GM23248 (cell line): ENCODE measurements around the gene DCTN4. TPM values are rescaled to one million over a fixed set of nuclear protein-coding genes. Genes with fewer than 3 reads are reported as not detected.

Source experiments
- DNase-seq: peaks from one replicate; pipeline ENCODE4 v3.0.0-alpha.2; 2015
- H2AFZ ChIP-seq: fragments of 200-600 bp; sonication (generic); 2 replicates; pipeline ENCODE4 v1.6.1; 2016; ENCODE audit warnings: antibody characterized with exemption
- H3F3A ChIP-seq: fragments of 200-600 bp; sonication (generic); 2 replicates; pipeline ENCODE4 v1.6.1; 2016; ENCODE audit warnings: mild to moderate bottlenecking, antibody characterized with exemption, mixed run types; ENCODE audit not compliant: insufficient read depth
- H3K27ac ChIP-seq: fragments of 200-600 bp; sonication (generic); 2 replicates; pipeline ENCODE4 v1.5.1; 2016; ENCODE audit warnings: mild to moderate bottlenecking
- H3K27me3 ChIP-seq: fragments of 200-600 bp; sonication (generic); replicated peaks from 2 replicates; pipeline ENCODE4 v1.6.1; 2016; ENCODE audit warnings: mild to moderate bottlenecking; ENCODE audit not compliant: insufficient read depth
- H3K36me3 ChIP-seq: fragments of 200-600 bp; sonication (generic); 2 replicates; pipeline ENCODE4 v1.6.1; 2016; ENCODE audit warnings: low read depth, mild to moderate bottlenecking
- H3K4me1 ChIP-seq: fragments of 200-600 bp; sonication (generic); 2 replicates; pipeline ENCODE4 v1.6.1; 2016; ENCODE audit warnings: mild to moderate bottlenecking; ENCODE audit not compliant: insufficient read depth
- H3K4me2 ChIP-seq: fragments of 200-600 bp; sonication (generic); one replicate; pipeline ENCODE4 v1.6.1; 2016; ENCODE audit warnings: mild to moderate bottlenecking; ENCODE audit not compliant: unreplicated experiment
- H3K4me3 ChIP-seq: fragments of 200-600 bp; sonication (generic); 2 replicates; pipeline ENCODE4 v1.5.1; 2016; ENCODE audit warnings: mild to moderate bottlenecking
- H3K79me2 ChIP-seq: fragments of 200-600 bp; sonication (generic); 2 replicates; pipeline ENCODE4 v1.6.1; 2016; ENCODE audit warnings: mild to moderate bottlenecking; ENCODE audit not compliant: insufficient read depth
- H3K9ac ChIP-seq: fragments of 200-600 bp; sonication (generic); 2 replicates; pipeline ENCODE4 v1.6.1; 2016; ENCODE audit warnings: mild to moderate bottlenecking
- H3K9me2 ChIP-seq: fragments of 200-600 bp; sonication (generic); 2 replicates; pipeline ENCODE4 v1.6.1; 2016; ENCODE audit warnings: mixed run types, mild to moderate bottlenecking, moderate library complexity; ENCODE audit not compliant: insufficient read depth
- H3K9me3 ChIP-seq: fragments of 200-600 bp; sonication (generic); one replicate; pipeline ENCODE4 v1.6.1; 2017; ENCODE audit warnings: low read depth
- H4K20me1 ChIP-seq: fragments of 200-600 bp; sonication (generic); 2 replicates; pipeline ENCODE4 v1.6.0; 2016; ENCODE audit not compliant: insufficient read depth
- EZH2 ChIP-seq: fragments of 200-600 bp; sonication (generic); IDR thresholded peaks from 2 replicates; pipeline ENCODE4 v1.6.1; 2018; ENCODE audit warnings: antibody characterized with exemption, mild to moderate bottlenecking; ENCODE audit not compliant: insufficient read depth, poor library complexity, severe bottlenecking
- EZH2phosphoT487 ChIP-seq: fragments of 200-600 bp; sonication (generic); IDR thresholded peaks from 2 replicates; pipeline ENCODE4 v1.6.1; 2018; ENCODE audit warnings: antibody characterized with exemption, moderate library complexity, mild to moderate bottlenecking, low read depth; ENCODE audit not compliant: insufficient read depth
- WGBS, 2 experiments: methylation state at CpG; one replicate each; pipeline ENCODE4 v1.1.6; 2015 to 2017; ENCODE audit warnings: low lambda C conversion rate in 2 of 2, low coverage in 1 of 2; ENCODE audit errors: missing lambda C conversion rate in 2 of 2; 5-methylcytosine and 5-hydroxymethylcytosine counted together
- in situ Hi-C: fragments of 300-500 bp; cut with MboI; formaldehyde crosslinking; loops from 2 replicates; pipeline ENCODE4 v1.15.0; 2020
- polyA plus RNA-seq: library from polyadenylated mRNA; unstranded; fragments of >200 nt; fragmentation: Nextera tagmentation; extraction: Ambion mirVana; gene quantifications from 2 replicates; pipeline ENCODE4 v1.2.1, GENCODE V29; 2016
- total RNA-seq: library from RNA; depleted of rRNA; stranded (reverse); fragments of >200 nt; shearing (Covaris generic); gene quantifications from 2 replicates; pipeline ENCODE4 v1.2.3, GENCODE V29; 2014

Gene DCTN4
- total and polyA plus RNA-seq, 2 experiments from 2014 or later = 34.5 to 47.1 TPM

- H3K4me1 ChIP-seq = peaks cover 7% of the 10 kb centered on the region
- H3K9me3 ChIP-seq = no peaks in the 10 kb centered on the region
- no peaks in the 10 kb centered on the region for H4K20me1 ChIP-seq
- H3K36me3 ChIP-seq = no peaks in the 10 kb centered on the region
- H3K27ac ChIP-seq = no peak overlapping the region
- in situ Hi-C loops = no loop called here
- no peak for DNase-seq
- peak overlapping the region; percentile 60 for H3K4me2 ChIP-seq
- no peak for TF ChIP-seq EZH2
- TF ChIP-seq EZH2phosphoT487 = no peak
- peak overlapping the region; percentile 76 for H2AFZ ChIP-seq
- no peaks in the 10 kb centered on the region for H3K79me2 ChIP-seq
- no peak overlapping the region for H3K4me3 ChIP-seq
- no peaks in the 10 kb centered on the region for H3K9me2 ChIP-seq
- no peaks in the 10 kb centered on the region; the same call in 1 of the 2 replicates for H3K27me3 ChIP-seq
- H3K9ac ChIP-seq = no peak overlapping the region
- H3F3A ChIP-seq = peaks cover 16% of the 10 kb centered on the region
- 5 to 28% methylated on average over 2 of the region's 2 CpGs for WGBS, 2 experiments
Measured at GRCh38 chr5:150670948-150671310, 87.9 kb downstream of the DCTN4 start.

GRCh38 chr5:150670275-150670947, 88.4 kb downstream of the DCTN4 start:
- in situ Hi-C loops = no loop called here

GRCh38 chr5:150665044-150665443, 93.8 kb downstream of the DCTN4 start:
- WGBS, 2 experiments = 68% methylated on average over 12 of the region's 12 CpGs
- no peak overlapping the region for H3K9ac ChIP-seq
- no peaks in the 10 kb centered on the region for H3K27me3 ChIP-seq
- no peaks in the 10 kb centered on the region for H3K79me2 ChIP-seq
- no peak overlapping the region for H3K4me2 ChIP-seq
- TF ChIP-seq EZH2 (no peak), EZH2phosphoT487 (no peak)
- in situ Hi-C loops = no loop called here
- no peaks in the 10 kb centered on the region for H4K20me1 ChIP-seq
- H2AFZ ChIP-seq = no peak overlapping the region
- no peaks in the 10 kb centered on the region for H3F3A ChIP-seq
- no peaks in the 10 kb centered on the region for H3K36me3 ChIP-seq
- DNase-seq = no peak
- no peak overlapping the region for H3K4me3 ChIP-seq
- no peak overlapping the region for H3K27ac ChIP-seq
- H3K4me1 ChIP-seq = no peaks in the 10 kb centered on the region
- no peaks in the 10 kb centered on the region for H3K9me3 ChIP-seq
- no peaks in the 10 kb centered on the region for H3K9me2 ChIP-seq

More at GRCh38 chr5:150670275-150670947, 88.4 kb downstream of the DCTN4 start:
- WGBS, 2 experiments = 92 to 97% methylated on average over 13 to 14 of the region's 14 CpGs
- Histone ChIP-seq H3K4me1 (peaks cover 7% of the 10 kb centered on the region), H3K9ac (no peak overlapping the region), H3K27ac (no peak overlapping the region), H3K79me2 (no peaks in the 10 kb centered on the region), H3K27me3 (no peaks in the 10 kb centered on the region; the same call in 1 of the 2 replicates), H3K9me2 (no peaks in the 10 kb centered on the region), H3K9me3 (no peaks in the 10 kb centered on the region), H3F3A (peaks cover 16% of the 10 kb centered on the region), H4K20me1 (no peaks in the 10 kb centered on the region), H3K4me3 (no peak overlapping the region), H3K36me3 (no peaks in the 10 kb centered on the region), H3K4me2 (no peak overlapping the region), H2AFZ (no peak overlapping the region)
- DNase-seq = no peak
- TF ChIP-seq EZH2phosphoT487 (no peak), EZH2 (no peak)

GRCh38 chr5:150663936-150664335, 94.9 kb downstream of the DCTN4 start:
- 82 to 90% methylated on average over 3 of the region's 3 CpGs for WGBS, 2 experiments
- no peaks in the 10 kb centered on the region for H3F3A ChIP-seq
- H3K9me3 ChIP-seq = no peaks in the 10 kb centered on the region
- H3K36me3 ChIP-seq = no peaks in the 10 kb centered on the region
- no peak for TF ChIP-seq EZH2phosphoT487
- TF ChIP-seq EZH2 = no peak
- peak; percentile 24 for DNase-seq
- H3K4me3 ChIP-seq = no peak overlapping the region
- H3K27ac ChIP-seq = no peak overlapping the region
- H3K4me1 ChIP-seq = no peaks in the 10 kb centered on the region
- H4K20me1 ChIP-seq = no peaks in the 10 kb centered on the region
- in situ Hi-C loops = no loop called here
- H3K27me3 ChIP-seq = no peaks in the 10 kb centered on the region
- no peak overlapping the region for H2AFZ ChIP-seq
- H3K9ac ChIP-seq = no peak overlapping the region
- no peak overlapping the region for H3K4me2 ChIP-seq
- no peaks in the 10 kb centered on the region for H3K9me2 ChIP-seq
- H3K79me2 ChIP-seq = no peaks in the 10 kb centered on the region
